Gastrocnemius medialis (tissue), 4 donors: Measurements from ENCODE around the gene ECT2L.

Source experiments
- CTCF ChIP-seq, 5 experiments: fragments of 450-650 bp in 3 of 5; fragments of 200-600 bp in 2 of 5; sonication (generic) in 2 of 5; IDR thresholded peaks in 4 of 5; conservative IDR thresholded peaks in 1 of 5; 1 replicate in 4 of 5; 2 replicates in 1 of 5; pipeline ENCODE4 v1.5.1; 2016 to 2019; ENCODE audit warnings: antibody characterized with exemption in 5 of 5, mild to moderate bottlenecking in 3 of 5, moderate library complexity in 3 of 5
- POLR2A ChIP-seq, 2 donors: fragments of 450-650 bp; IDR thresholded peaks; one replicate each; pipeline ENCODE4 v1.6.1; 2017; ENCODE audit warnings: antibody characterized with exemption in 2 of 2, mild to moderate bottlenecking in 2 of 2, moderate library complexity in 2 of 2

GRCh38 chr6:138787138-138787537 is 8.7 kb upstream of the ECT2L start:
- TF ChIP-seq CTCF (IDR thresholded peaks at IDR 0.05 in 4 of 5, conservative IDR thresholded peaks at IDR 0.05 in 1 of 5) (no peak), POLR2A (IDR thresholded peaks at IDR 0.05) (no peak)
